AG09319 (cell line): Measurements from ENCODE around the gene SPARCL1.

Source experiments
- DNase-seq: peaks from one replicate; pipeline ENCODE4 v3.0.0-alpha.2; 2010; ENCODE audit warnings: low read depth; ENCODE audit errors: extremely low read depth
- TF ChIP-seq, protein P1 (sequence below): IDR thresholded peaks from 2 replicates; pipeline ENCODE4 v1.5.1; 2011; ENCODE audit warnings: low read depth, mild to moderate bottlenecking, inconsistent platforms, low read length, moderate library complexity

SPARCL1 gene

DNA sequence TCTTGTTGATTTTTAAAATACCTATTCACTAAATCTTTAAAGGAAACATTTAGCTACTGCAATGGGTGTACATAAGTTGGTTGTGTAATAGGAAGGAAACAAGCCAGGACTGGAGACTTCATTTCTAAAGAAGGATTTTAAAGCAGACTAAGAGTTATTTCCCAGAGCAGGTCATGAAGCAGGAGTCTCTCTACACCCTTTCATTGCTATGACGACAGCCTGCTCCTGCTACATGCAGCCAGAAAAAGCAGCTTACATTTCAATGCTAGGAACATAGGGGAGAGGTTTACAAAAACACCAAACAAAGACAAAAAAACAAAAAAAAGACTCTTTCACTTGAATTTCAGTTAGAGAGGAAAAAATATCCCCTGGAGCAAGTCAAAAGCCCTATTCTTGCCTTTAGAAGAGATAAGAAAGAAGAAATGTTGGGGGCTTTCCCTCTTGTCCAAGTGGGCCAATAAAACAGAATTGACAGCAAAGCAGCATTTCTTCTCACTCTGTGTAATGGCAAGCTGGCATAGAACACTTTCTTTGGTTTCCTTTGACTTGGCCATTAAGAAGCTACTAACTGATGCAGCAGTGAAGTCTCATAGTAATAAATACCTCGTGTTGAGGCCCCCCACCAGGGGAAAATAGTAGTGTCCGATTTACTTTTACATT is 3.4 kb downstream of the SPARCL1 start:
- TF ChIP-seq, protein P1, sequence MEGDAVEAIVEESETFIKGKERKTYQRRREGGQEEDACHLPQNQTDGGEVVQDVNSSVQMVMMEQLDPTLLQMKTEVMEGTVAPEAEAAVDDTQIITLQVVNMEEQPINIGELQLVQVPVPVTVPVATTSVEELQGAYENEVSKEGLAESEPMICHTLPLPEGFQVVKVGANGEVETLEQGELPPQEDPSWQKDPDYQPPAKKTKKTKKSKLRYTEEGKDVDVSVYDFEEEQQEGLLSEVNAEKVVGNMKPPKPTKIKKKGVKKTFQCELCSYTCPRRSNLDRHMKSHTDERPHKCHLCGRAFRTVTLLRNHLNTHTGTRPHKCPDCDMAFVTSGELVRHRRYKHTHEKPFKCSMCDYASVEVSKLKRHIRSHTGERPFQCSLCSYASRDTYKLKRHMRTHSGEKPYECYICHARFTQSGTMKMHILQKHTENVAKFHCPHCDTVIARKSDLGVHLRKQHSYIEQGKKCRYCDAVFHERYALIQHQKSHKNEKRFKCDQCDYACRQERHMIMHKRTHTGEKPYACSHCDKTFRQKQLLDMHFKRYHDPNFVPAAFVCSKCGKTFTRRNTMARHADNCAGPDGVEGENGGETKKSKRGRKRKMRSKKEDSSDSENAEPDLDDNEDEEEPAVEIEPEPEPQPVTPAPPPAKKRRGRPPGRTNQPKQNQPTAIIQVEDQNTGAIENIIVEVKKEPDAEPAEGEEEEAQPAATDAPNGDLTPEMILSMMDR, result no peak
- DNase-seq, result no peak

DNA sequence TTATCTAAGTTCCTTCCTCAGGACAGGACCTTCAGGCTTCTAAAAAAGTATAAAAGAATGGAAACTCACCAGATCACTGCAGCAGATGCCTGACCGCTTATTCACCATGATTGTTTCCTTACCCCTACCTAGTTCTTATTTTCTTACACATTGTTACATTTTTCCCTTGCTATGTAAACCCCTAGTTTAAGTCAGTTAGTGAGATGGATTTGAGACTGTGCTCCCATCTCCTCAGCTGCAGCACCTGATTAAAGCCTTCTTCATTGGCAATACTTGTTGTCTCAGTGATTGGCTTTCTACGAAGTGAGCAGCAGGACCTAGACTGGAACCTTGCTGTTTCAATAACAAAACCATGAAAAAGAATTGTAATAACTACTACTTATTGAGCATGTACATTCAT is 4.7 kb downstream of the SPARCL1 start:
- TF ChIP-seq, protein P1, result no peak
- DNase-seq, result no peak

DNA sequence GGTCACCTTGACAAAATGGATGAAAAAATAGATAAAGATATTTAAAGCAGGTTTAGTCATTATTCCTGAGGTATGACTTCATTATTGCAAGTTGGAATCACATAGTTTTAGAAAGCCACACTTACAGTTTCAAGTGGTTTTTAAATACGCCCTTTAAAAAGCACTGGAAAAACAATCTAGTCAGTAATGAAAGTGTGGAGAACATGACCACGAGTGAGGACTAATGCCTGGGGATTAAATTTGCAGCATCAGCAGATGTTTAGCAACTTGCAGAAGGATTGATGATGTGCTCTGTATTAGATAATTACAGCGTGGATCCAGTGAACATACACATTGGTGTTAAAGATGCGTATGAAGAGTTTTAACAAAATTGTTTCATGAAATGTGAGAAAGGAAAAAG is 5.9 kb downstream of the SPARCL1 start:
- TF ChIP-seq, protein P1, result no peak
- DNase-seq, result no peak

DNA sequence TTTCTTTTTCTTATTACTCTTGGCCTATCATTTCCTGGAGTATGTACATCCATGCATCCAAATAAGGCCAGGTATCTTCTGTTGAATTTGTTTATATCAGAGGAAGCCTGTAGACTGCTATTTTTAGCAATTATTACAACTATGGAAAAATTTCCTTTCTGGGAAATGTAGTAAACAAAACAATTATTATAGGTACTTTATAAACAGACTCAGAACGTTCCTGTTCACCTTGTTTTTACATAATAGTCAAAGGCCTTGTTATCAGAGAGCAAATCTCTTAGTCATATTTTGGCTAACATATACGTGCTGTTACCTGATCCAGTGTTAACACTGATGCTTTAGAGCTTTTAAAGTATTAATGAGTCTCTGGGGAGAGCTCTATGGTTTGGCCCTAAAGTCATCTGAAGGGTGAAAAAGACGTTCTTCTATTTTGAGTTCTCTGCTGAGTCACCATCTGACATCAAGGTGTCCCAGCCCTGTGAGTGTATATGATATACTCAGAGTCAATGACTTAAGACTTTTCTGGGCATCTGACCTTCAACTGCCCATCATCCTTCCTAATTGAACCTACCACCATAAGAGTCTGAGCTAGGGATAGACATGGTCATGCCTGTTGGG is 7.3 kb downstream of the SPARCL1 start:
- DNase-seq, result no peak
- TF ChIP-seq, protein P1, result no peak

DNA sequence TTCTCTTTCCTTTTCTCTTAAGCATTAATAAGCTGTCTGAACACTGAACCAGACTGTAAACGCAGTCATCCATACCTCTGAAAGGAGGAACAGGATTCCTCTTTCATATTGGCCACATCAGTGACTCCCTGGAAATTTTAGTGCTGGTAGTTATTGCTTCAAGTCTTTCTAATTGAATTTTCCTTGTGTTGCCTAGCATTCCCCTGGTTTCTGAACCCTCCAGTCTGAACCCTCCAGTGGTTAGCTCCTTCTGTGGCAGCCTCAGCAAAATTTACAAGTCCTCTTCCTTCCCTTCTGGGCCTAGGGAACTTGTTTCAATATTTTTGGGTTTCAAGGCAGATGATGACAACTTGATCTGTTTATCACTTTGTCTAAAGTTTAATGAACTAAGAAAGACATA is 7.9 kb downstream of the SPARCL1 start:
- TF ChIP-seq, protein P1, result no peak
- no peak for DNase-seq

DNA sequence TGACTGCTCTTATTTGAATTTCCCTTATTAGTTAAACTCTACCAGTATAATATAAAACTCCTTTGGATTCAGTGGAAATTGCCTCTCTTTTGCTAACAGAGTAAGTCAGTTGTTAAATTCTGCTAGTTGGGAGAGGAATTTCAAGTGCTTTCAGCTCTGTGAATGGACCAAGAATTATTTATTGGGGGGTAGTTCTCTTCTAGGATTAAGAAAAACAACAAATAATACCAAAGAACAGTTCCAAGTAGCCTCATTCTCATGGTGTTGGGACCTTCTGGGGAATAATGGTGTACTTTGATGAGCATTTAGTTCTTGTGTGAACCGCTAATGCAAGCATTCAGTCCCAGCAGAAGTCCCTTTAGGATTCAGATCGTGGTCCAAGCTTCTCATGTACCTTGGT is 11.6 kb downstream of the SPARCL1 start:
- DNase-seq, result no peak
- TF ChIP-seq, protein P1, result no peak

DNA sequence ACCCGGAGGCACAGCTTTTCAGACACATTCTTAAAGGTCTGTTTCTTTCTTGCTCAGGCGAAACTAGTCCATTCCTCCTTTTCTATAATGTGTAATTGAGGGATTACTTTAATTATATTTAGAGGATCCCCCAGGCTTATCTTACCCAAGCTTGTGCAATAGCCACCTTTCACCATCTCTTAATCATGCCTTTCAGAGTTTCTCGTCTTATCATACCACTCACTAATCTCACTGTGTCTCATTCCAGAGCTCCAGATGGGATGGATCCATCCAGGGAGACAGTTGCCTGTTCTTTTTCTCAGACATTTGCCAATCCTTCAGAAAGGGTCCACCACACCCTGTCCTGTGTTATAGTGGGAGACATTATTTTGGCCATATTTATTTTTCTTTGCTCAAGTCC is 12.5 kb downstream of the SPARCL1 start:
- no peak for DNase-seq
- TF ChIP-seq, protein P1, result no peak
